ENCODE measurements around the gene HMGCLL1.
A peak's percentile ranks its signal among the peaks of the same experiment; 100 is the strongest.

DNA sequence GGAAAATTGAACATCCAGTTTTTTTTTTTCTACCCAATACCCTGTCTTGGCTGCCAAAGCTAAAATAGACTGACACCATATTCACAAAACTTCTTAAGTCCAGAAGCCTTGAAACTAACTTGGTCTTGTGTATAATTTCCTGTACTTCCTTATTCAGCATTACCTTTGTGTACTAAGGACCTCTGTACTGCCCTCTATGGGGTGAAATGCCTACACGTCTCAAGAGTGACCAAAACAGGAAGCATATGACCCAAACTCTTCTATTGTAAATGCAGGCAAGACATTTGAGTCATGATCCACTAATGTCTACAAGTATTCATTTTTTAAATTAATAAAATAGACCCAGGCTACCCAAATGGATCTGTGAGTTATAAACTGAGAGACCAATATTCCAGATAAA, 50.4 kb downstream of the HMGCLL1 start:
- TF ChIP-seq, protein P1, sequence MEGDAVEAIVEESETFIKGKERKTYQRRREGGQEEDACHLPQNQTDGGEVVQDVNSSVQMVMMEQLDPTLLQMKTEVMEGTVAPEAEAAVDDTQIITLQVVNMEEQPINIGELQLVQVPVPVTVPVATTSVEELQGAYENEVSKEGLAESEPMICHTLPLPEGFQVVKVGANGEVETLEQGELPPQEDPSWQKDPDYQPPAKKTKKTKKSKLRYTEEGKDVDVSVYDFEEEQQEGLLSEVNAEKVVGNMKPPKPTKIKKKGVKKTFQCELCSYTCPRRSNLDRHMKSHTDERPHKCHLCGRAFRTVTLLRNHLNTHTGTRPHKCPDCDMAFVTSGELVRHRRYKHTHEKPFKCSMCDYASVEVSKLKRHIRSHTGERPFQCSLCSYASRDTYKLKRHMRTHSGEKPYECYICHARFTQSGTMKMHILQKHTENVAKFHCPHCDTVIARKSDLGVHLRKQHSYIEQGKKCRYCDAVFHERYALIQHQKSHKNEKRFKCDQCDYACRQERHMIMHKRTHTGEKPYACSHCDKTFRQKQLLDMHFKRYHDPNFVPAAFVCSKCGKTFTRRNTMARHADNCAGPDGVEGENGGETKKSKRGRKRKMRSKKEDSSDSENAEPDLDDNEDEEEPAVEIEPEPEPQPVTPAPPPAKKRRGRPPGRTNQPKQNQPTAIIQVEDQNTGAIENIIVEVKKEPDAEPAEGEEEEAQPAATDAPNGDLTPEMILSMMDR (IDR thresholded peaks at IDR 0.05) = peak in 1 of 6 experiments; percentile 16
- TF ChIP-seq POLR2AphosphoS5 (IDR thresholded peaks at IDR 0.05) (no peak), POLR2A (IDR thresholded peaks at IDR 0.05) (no peak)
